ENCODE measurements around the gene STARD4. TPM values are rescaled to one million over a fixed set of nuclear protein-coding genes. Genes with fewer than 3 reads are reported as not detected.

STARD4 gene
- total RNA-seq, 2 experiments from 2014 or later = 30.4 to 43.8 TPM

- ChIA-PET POLR2A (interaction anchor here (1.6 kb wide), 1 partner anchor 8 kb away, joined by 8 read pairs; no protein-coding TSS in a partner anchor), CTCF (ENCODE audit: unreplicated experiment) (no interaction called here)
- Histone ChIP-seq H3K4me3 (ENCODE audit: low read depth, low read length, poor library complexity, severe bottlenecking) (no peak overlapping the region), H3K79me2 (ENCODE audit: insufficient read depth, low read depth, low read length) (no peaks in the 10 kb centered on the region), H3K4me2 (ENCODE audit: low read length) (no peak overlapping the region), H3K9me2 (ENCODE audit: insufficient read depth, low read length) (no peaks in the 10 kb centered on the region), H4K20me1 (ENCODE audit: insufficient read depth, low read length) (no peaks in the 10 kb centered on the region), H3K27ac (ENCODE audit: low read depth, low read length, poor library complexity, severe bottlenecking) (no peak overlapping the region), H3K9me3 (ENCODE audit: low read length) (no peaks in the 10 kb centered on the region), H3K4me1 (ENCODE audit: insufficient read depth, low read length, poor library complexity, severe bottlenecking) (no peaks in the 10 kb centered on the region), H3K36me3 (ENCODE audit: insufficient read depth, low read length) (no peaks in the 10 kb centered on the region), H2AFZ (ENCODE audit: low read length) (no peak overlapping the region)
- BruUV-seq (replicated peaks) = no TSS peak
- TF ChIP-seq EZH2phosphoT487 (IDR thresholded peaks at IDR 0.05; ENCODE audit: borderline replicate concordance, low read depth, low read length) (no peak), CTCF (conservative IDR thresholded peaks at IDR 0.05; ENCODE audit: low read length) (no peak)
- intact Hi-C loops (cut with micrococcal nuclease; ENCODE audit: unreplicated experiment) = loop anchor here (5.0 kb wide), 1 partner anchor 322 kb away; no protein-coding TSS in a partner anchor
- DNase-seq (ENCODE audit: low spot score) = no peak
These were observed 33.4 kb downstream of the STARD4 start for GRCh38 chr5:111478898-111479297.

GRCh38 chr5:111478266-111478665 is 34.1 kb downstream of the STARD4 start:
- CTCF ChIA-PET (ENCODE audit: unreplicated experiment) = no interaction called here

More at GRCh38 chr5:111478266-111478665, 34.1 kb downstream of the STARD4 start:
- H3K4me3 ChIP-seq (ENCODE audit: low read depth, low read length, poor library complexity, severe bottlenecking) = no peak overlapping the region
- H3K9me2 ChIP-seq (ENCODE audit: insufficient read depth, low read length) = no peaks in the 10 kb centered on the region
- H3K79me2 ChIP-seq (ENCODE audit: insufficient read depth, low read depth, low read length) = no peaks in the 10 kb centered on the region
- H3K36me3 ChIP-seq (ENCODE audit: insufficient read depth, low read length) = no peaks in the 10 kb centered on the region
- 0 out of 2 replicates have a peak, but pooled peaks have one; percentile 29 for TF ChIP-seq CTCF (conservative IDR thresholded peaks at IDR 0.05; ENCODE audit: low read length)
- no peak for TF ChIP-seq EZH2phosphoT487 (IDR thresholded peaks at IDR 0.05; ENCODE audit: borderline replicate concordance, low read depth, low read length)
- H3K4me1 ChIP-seq (ENCODE audit: insufficient read depth, low read length, poor library complexity, severe bottlenecking) = no peaks in the 10 kb centered on the region
- no peaks in the 10 kb centered on the region for H4K20me1 ChIP-seq (ENCODE audit: insufficient read depth, low read length)
- H3K9me3 ChIP-seq (ENCODE audit: low read length) = no peaks in the 10 kb centered on the region
- no peak overlapping the region for H3K27ac ChIP-seq (ENCODE audit: low read depth, low read length, poor library complexity, severe bottlenecking)
- no peak overlapping the region for H2AFZ ChIP-seq (ENCODE audit: low read length)
- POLR2A ChIA-PET = interaction anchor here (1.6 kb wide), 1 partner anchor 9 kb away, joined by 8 read pairs; no protein-coding TSS in a partner anchor
- no peak for DNase-seq (ENCODE audit: low spot score)
- H3K4me2 ChIP-seq (ENCODE audit: low read length) = no peak overlapping the region
- intact Hi-C loops (cut with micrococcal nuclease; ENCODE audit: unreplicated experiment) = loop anchor here (5.0 kb wide), 1 partner anchor 321 kb away; no protein-coding TSS in a partner anchor
- no TSS peak for BruUV-seq (replicated peaks)
